Left lobe of liver (tissue), 2 donors: ENCODE data around the gene SH3RF3. TPM values are rescaled to one million over a fixed set of nuclear protein-coding genes. Genes with fewer than 3 reads are reported as not detected.

Experiments
- ATAC-seq: fragments of 200-7000 bp; cut with Tn5 transposase; one replicate; pipeline ENCODE4 v1.9.1; 2020; ENCODE audit warnings: mild to moderate bottlenecking, moderate library complexity
- DNase-seq: peaks from one replicate; pipeline ENCODE4 v3.0.0-alpha.2; 2020; ENCODE audit warnings: low spot score
- total RNA-seq: library from RNA; stranded (reverse); gene quantifications from one replicate; pipeline ENCODE4 v1.2.1, GENCODE V29; 2021
- donor health status: DM: no; HTN: no; CAD: no; lungs with moderate emphysema.
- donor health status: DM: no; HTN: yes; CAD: no.

Gene SH3RF3
- total RNA-seq, 1 donor from 2014 or later, result 1.1 TPM

DNA sequence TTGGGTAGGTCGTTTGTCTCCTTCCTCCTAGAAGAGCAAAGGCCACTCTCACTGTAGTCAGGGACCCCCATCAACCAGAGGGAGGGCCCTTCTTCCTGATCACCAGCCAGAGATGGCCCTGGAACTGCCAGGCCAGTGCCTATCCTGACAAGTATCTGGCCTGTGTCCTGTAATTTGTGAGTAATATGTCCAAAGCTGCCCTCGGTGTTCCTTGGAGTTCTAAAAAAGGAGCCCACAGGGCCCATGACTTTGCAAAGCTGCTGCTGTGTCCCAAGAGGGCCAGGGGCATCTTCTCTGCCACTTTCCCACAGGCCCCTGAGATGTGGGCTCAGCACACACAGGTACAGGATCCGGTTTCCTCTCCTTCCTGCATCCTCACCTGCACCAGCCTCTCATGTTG lies 272.4 kb downstream of the SH3RF3 start:
- ATAC-seq (no peak), DNase-seq (no peak)

DNA sequence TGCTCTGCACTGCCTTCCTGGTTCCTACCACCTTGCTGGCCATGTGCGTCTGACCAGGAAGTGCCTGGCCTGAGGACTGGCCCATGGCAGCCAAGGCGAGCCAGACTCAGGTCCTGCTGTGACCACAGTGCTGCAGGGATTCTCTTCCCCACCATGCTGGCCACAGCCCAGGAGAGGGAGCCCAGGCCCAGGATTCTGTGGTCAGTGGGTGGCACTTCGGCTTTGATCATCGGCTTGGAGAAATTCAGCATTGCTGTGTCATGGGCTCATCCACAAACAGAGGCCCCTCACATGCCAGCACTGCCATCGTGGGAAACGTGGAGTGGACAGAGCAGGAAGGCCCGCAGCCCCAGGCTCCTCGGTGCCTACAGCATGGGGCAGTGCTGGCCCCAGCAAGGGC lies 273.2 kb downstream of the SH3RF3 start:
- DNase-seq, result no peak
- ATAC-seq, result no peak

DNA sequence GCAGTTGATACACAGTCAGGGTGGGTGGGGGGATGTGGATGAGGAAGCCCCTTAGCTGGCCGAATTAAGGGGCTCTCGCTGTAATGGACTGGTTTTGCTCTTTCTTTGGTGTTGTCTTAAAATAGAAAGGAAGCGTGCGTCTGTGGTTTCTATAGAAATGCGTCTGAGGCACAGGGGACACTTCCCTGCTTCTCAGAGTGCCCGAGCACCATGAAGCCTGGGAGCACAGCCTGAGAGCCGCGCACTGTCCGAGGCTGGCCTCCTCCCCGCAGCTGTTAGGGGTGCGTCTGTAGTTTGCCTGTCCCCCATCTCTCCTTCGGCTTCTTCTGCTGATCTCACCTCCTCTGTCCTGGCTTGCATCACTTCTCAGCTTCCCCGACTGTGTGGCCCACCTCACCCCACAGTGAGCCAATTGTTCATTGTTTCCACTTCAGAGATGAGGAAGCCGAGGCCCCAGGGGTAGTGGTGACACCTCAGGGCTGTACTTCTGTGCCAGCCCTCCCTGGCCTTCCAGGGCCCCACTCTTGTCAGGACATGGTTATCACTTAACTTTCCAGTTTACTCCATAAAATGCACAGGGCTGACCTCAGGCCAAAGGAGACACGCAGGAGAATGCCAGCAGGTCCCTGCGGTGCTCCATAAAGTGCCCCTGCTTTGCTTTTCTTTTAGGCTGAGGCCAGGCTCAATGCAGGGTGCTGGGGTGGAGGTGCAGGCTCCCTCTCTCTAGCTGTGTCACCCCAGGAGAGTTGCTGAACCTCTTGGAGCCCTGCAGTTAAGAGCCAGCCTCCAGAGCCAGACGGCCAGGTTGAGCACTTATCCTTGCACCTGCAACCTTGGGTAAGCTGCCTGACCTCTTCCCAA lies 274.2 kb downstream of the SH3RF3 start:
- ATAC-seq (no peak), DNase-seq (no peak)

DNA sequence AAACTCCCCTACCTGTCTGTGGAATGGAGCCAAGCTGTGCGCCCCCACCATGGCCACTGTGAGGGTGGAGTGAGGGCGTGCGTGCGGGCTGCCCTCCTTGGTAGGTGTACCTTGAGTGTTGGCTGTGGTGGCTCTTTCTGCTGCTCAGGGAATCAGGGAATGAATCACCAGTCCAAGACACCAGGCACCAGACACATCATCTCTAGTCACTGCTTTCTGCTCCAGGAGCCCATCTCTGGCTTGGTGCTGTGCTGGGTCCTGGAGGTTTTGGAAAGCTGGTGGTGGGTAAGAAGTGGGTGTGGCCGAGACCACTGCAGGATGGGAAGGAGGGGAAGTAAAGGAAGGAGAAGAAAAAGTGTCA lies 274.8 kb downstream of the SH3RF3 start:
- DNase-seq (no peak), ATAC-seq (no peak)

DNA sequence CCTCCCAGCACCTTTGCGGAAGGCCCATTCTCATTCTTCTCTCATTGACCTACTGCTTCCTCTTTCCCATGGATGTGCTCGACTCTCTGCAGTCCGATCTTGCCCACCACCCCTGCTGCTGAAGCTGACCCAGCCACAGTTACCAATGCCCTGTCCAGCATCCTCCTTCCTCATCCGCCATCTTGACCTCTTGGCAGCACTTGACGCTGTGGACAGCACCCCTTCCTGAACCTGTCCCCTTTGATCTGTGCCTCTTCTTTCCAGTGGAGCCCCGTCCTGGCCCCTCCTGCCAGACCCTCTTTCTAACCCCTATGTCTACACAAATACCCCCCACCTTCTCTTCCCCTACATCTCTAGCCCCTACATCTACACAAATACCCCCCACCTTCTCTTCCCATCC lies 275.7 kb downstream of the SH3RF3 start:
- no peak for DNase-seq
- no peak for ATAC-seq

DNA sequence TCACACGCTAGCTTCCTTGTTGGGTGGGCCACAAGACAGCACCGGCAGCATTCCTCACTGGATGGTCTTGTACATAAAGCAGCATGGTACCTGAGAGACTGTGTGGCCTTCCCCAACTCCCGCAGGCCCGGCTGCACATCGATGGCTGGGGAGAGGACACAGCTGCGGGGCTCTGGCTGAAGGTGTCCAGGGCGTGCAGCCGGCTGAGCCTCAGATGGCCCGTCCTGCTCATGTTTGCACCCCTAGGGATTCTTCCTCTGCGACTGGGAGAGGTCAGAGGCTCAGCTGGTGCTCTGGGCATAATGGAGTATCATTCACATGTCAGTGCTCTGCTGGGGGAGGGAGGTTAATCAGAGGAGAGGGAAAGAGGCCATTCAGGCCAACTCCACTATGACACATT lies 276.9 kb downstream of the SH3RF3 start:
- DNase-seq, result no peak
- ATAC-seq, result no peak

DNA sequence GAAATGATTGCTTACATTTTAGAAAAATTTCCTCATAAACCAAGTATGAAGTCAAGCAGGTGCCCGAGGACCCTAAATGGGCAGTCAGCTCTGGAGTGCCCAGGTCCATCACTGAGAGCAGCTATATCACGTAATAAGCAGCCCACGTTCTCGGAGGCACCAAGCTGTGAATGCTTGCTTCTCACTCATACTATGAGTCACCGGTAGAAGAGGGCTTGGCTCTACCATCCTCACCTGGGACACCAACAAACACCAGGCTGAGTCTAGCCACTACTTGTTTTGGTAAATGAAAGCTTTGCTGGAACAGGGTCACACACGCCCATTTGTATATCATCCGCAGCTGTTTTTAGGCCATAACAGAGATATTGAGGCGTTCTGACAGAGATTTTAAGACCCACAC lies 277.3 kb downstream of the SH3RF3 start:
- DNase-seq, result no peak

DNA sequence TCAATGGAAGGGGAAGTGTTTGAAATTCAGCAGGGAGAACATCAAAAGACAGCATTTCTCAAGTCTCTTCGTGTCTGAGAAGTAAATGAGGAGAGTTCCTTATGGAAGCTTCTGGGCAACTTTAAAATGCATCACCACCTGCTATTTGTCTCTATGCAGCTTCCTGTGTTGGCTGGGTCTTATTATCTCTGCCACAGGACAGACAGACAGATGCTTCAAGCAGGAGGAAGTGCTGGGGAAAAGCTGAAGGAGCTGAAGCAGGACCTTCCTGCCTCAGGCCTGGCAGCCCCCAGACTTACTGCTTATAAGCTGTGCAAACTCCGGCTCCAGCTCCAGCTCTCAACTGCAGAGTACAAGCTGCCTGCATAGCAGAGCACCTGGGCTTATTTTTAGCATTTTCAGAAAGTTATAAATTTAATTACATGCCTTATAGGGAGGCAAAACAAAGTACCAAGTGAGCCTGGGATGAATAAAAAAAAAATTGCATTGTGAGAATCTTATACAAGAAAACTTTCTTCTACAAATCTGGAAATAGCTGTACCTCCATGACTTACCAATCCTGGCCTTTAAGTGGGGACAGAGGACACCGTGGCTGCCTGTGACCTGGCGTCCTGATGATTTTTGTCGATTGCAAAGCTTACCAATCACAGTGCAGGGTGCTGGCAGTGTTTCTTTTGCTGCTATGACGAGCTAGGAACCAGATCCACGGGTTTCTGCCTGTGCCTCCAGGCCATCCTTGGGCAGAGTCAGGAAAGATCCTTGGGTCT lies 278.5 kb downstream of the SH3RF3 start:
- no peak for DNase-seq
- no peak for ATAC-seq

More for the DNA sequence above, 277.3 kb downstream of the SH3RF3 start:
- no peak for ATAC-seq

DNA sequence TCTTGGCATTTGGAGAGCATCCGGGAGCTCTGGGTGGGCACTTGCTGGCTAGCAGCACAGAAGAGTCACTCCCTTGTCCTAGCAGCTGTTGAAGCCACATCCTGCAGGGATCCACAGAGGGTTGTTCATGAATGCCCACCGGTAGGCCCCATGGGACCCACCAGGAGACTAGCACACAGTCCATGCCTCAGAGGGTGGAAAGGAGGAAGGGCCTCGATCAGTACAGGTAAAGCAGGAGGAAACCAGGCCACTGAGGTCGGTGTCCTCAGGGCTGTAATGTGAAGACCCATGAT lies 279.0 kb downstream of the SH3RF3 start:
- DNase-seq (no peak), ATAC-seq (no peak)

DNA sequence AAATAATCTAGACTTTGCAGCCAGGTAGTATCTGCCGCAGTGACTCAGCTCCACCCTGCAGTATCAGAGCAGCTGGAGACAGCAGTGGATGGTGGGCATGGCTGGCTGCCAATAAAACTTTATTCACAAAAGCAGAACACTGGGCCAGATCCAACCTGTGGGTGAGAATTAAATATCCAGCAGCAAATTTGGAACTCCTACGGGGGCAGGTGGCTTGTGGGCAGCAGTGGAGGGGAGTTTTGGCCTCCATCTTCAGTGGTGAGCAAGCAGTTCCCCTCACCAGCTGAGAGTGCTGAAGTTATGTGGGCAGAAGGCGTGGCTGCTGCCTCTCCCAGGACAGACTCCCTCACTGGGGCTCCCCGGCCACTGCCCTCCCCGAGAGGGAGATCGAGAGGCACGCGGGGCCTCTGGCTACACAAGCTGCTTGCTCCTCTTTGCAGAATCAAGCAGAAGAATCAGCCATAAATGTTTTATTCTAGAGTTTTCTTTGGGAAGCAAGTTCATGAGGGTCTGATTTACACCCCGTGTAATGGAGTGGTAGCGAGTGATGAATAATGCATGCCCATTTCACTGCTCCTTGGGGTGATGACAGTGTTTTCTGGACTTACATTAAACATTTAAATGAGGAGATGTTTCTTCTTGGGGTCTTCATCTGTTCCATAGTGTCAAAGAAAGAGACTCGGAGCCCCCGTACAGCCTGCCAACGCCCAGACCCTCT lies 280.5 kb downstream of the SH3RF3 start:
- DNase-seq (no peak), ATAC-seq (no peak)

DNA sequence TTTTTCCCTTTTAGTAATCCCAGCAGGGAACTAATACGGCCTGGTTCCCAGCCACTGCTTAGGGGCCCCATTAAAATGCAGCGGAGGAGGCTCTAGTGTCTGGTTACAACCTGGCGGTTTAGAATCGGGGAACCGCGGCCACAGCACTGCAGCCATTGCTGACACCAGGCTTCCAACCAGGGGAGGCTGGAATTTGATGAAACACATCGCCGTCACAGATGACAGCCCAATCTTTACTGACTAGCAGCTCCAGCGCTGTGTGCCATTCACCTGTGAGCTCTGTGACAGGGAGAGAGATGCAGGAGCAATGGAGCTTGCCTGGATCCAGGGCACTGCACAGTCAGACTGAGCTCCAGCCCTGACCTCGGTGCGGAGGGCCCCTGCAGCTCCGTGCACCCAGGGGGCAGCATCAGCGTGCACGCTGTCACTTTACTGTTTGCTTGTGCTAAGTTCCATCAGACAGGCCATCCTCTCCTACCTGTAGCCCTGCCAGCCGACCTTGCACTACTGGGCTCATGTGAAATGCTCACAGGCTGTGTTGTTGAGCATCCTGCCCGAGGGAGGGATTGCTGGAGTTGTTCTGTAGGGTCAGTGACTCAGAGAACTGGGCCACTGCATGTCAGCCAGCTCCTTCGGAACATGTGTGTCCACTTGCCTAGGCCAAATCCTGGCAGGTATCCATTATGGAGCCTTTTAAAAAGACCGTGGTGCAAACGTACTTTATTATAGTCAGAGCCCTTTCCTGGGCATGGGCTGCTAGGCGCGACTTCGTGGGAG lies 281.2 kb downstream of the SH3RF3 start:
- no peak for ATAC-seq
- no peak for DNase-seq

DNA sequence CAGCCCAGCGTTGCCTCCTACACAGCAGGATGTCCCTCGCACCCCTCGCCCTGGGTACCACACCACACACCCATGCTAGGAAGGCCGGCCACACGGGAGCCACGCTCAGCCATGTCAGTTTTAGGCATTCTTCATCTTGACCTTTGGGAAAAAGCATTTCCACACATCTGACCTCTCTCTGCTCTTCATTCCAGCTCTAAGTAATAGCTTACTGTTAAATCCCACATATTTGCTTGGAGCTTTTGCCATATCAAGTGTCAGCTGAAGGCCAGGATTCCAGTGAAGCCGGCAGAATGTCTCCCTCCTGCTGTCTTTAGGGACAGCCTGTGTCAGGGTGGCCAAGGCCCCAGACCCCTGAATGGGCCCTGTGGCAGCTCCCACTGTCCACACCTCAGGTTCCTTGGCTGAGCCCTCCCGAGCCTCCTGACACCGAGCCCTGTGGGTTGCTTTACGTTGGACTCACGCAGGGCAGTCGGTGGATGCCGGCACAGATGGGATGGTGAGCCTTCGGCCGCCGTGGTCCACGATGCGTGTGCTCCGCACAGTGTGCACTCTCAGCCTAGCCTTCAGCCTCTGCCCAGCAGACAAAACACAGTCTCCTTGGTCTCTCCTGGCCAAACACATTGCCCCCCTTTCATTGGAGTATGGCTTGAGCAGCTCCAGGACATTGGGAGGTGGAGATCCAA lies 282.8 kb downstream of the SH3RF3 start:
- DNase-seq, result no peak
- ATAC-seq, result no peak

DNA sequence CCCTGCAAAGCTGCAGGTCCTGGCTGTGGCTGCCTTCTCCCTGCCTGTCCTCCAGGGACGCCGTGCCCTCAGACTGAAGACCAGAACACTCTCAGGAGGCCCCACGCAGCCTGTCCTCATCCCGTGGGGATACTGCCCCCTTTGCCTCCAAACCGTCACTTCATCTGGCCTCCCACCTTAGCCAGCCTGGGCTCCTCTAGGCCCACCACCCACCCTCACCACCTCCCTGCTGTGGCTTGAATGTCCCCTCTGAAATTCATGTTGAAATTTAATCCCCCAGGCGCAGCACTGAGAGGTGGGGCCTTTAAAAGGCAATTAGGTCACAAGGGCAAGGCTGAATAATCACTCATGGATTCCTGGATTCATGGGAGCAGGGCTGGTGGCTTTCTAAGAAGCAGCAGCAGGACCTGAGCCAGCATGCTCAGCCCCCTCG lies 286.6 kb downstream of the SH3RF3 start:
- no peak for DNase-seq
- no peak for ATAC-seq

DNA sequence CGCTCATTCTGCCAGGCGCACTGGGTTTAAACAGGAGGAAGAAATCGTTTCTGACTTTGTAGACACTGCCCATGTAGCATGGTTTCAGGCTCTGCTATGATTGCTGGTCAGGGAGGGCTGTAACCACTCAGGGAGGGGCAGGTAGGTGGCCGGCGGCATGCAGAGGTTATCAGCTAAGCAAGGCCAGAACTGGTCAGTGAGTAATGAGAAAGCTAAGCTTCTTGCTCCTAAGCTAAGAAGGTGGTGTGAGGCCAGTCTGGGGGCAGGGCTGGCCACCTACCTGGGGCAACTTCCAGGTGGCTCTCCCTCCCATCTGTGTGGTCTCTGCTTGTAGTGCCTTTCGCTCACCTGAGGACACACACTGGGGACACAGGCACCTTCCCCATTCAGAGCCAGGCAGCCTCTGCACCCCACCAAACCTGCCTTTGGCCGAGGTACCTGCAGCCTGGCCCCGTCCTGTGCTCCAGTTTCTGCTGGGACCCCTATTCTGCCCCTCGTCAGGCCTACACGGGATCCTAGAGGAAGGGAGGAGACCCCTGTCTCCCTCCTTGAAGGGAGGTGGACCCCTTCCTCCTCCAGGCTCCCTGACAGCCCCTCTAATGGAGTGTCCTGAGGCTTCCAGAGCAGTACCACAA lies 288.8 kb downstream of the SH3RF3 start:
- no peak for ATAC-seq
- no peak for DNase-seq

DNA sequence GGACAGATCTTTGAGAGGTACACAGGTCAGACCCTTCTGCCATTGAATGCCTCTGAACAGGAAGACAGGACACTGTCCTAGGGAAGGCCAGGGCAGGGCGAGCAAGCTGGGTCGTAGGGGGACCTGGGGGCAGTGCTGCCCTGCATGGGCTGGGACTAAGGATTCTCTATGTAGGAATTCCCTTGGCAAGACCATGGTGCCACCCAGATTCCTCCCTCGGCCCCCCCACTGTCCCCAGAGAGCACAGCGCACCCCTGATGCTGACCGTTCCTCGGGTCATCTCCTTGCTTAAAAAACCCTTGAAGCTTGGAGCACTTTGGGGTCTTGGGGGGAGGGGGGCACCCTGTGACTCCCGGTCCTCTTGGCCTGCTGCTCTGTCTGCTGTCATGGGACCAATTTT lies 289.7 kb downstream of the SH3RF3 start:
- no peak for ATAC-seq
- DNase-seq, result no peak

DNA sequence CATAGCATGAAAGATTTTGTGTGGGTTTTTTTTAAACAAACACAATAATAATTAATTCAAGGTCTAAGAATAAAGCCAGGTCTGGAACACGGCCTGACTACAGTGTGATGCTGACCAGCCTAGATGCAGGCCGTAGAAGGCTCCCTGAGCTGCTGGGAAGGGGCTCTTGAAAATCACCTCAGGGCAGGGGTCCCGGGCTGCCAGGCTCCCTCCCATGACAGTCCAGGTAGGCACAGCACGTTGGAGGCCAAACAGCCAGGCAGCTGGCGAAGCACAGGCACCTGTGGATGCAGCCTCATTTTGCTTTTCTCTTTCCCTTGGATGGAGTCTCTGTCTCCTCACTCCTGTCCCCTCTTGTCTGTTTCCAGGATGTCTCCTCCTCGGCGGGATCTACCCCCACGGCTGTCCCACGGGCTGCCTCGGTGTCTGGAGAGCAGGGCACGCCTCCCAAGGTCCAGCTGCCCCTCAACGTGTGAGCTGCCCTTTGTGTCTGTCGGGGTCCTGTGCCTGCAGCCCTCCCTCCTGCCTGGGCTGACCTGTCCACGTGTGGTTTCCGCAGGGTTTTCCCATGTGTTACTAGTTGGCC lies 290.3 kb downstream of the SH3RF3 start:
- ATAC-seq, result no peak
- DNase-seq, result no peak

DNA sequence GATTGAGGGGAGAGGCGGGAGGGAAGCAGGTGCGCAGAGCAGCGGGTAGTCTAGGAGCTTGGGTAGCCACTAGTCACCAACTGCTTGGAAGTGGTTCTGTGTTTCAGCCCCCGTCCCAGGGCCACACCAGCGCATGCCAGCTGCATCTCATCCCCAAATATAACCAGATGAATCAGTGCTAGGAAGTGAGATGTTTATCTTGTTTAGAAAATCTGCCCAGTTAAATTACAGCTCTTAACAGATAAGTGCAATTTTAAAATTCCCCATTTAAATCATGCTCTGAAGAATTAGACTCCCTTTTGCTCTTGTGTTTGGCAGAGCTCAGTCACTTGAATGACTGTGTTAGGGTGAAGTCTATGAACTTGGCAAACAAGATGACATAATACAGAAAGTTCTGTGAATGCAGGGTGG lies 291.0 kb downstream of the SH3RF3 start:
- ATAC-seq (no peak), DNase-seq (no peak)

DNA sequence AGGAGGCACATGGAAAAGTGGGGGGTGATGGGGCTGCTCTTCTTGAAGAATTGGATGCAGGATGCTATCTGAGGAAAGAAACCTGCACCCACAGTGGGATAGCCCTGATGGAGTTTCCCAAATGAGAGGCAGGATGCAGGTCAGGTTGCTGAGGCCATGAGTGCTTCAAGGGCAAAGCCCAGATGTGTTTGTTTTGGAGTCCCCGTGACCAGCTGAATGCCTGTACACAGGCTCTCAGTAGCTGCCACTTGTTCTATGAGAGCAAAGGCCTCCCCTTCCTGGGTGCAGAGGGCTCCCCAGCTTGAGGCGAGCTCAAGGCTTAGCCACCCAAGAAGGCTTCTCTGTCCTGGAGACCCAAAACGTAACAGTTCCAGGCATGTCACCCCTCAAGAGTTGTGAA lies 292.1 kb downstream of the SH3RF3 start:
- DNase-seq, result no peak

DNA sequence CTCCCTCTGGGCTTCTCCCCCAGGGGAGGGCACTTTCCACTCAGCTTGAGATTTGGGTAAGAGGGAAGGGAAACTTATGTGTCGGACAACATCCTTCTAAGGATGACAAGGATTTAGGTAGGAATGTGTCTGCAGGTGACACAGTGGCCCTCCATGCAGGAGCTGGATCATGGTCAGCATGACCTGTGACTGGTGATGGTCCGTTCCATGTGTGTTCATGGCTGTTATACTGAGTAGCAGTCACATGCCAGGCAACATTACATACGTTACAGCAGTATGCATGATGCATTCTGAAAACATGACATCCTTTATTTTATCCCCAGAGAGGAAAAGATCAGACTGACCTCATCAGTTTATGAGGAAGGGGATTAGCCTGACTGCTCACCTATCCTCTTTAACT lies 292.6 kb downstream of the SH3RF3 start:
- DNase-seq, result no peak
- ATAC-seq, result no peak

More for the DNA sequence above, 292.1 kb downstream of the SH3RF3 start:
- no peak for ATAC-seq
